HG02852 (cell line): ENCODE results near the gene HIPK2.

Experiments used
- ATAC-seq: cut with Tn5 transposase; IDR thresholded peaks from one replicate; pipeline ENCODE4 v1.9.1; 2021; ENCODE audit warnings: mild to moderate bottlenecking, moderate library complexity; ENCODE audit not compliant: unreplicated experiment

The HIPK2 gene

DNA sequence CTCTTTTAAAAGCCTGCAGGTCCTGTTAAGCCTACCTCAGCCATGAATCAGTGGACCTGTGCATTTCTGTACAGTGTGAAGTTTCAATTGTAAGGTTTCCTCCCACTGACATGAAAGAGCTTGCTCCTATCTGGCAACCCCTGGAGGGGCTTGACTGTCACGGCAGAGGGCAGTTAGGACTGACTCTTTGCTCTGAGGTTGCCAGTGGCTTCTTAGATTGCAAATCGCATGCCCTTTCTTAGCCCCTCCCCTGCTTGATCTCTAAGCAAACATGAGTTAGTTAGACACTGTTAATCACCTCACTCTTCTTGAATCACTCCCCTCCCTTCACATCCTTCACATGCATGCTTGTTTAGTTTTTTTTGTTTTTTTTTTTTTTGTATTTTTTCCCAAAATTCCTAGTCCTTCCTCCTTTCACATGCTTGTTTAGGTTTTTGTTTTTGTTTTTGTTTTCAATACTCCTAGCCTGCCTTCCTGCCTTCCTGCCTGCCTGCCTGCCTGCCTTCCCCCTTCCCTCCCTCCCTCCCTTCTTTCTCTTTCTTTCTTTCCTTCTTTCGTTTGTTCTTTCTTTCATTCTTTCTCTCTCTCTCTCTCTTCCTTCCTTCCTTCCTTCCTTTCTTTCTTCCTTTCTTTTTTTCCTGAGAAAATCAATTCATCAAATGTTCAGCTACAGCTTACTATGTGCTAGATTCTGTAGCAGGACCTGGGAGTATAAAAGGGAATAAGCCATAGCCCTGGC is 6.0 kb upstream of the HIPK2 start:
- no peak for ATAC-seq

DNA sequence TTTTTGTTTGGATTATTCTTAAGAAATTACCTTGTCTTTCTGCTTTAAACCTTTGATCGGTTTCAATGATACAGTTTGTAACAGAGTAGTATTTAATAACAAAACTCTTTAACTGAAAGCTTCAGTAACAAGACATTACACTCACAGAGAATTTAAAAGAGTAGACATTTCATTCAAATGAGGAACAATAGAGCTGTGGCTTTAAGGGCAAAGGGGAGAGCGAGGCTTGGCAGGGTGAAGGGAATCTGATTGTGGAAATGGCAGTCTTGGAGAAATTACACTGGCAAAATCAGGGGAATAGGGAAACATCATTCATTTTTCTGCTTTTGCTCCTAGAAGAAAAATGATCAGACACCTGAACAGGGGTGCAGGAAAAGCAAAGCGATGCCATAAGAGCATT is 5.1 kb upstream of the HIPK2 start:
- no peak for ATAC-seq

DNA sequence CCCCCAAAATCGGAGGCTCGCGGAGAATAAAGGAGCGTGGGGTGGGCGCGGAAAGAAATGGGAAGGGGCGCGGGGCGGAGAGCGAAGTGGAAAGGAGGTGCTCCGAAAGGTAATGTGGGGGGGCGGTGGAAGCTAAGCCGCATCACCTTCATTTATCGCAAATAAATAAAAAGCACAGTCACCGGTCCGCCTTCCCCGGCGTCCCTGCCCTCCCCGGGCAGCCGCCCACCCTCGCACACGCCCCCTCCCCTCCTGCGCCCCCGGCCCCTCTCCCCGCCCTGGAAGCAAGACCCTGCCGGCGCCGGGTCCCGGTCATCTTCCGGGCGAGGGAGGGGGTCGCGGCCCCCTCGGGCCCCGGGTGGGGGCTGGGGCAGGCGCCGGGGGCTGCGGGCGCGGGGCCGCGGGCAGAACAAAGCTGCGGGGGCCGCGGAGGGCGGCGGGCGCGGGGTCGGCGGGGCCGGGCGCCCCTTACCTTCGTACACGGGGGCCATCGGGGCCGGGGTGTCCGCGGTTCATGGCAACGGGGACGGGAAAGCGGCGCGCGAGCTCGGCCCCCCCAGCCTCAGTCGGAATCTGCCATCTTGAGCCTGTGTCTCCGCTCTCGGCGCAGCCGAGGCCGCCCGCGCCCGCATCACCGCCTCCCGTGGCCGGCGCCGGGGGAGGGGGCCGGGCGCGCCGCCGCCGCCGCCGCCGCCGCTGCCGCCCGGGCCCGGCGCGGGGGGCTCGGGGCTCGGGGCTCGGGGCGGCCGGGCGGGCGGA is 486 bp downstream of the HIPK2 start:
- peak; percentile 8 for ATAC-seq

DNA sequence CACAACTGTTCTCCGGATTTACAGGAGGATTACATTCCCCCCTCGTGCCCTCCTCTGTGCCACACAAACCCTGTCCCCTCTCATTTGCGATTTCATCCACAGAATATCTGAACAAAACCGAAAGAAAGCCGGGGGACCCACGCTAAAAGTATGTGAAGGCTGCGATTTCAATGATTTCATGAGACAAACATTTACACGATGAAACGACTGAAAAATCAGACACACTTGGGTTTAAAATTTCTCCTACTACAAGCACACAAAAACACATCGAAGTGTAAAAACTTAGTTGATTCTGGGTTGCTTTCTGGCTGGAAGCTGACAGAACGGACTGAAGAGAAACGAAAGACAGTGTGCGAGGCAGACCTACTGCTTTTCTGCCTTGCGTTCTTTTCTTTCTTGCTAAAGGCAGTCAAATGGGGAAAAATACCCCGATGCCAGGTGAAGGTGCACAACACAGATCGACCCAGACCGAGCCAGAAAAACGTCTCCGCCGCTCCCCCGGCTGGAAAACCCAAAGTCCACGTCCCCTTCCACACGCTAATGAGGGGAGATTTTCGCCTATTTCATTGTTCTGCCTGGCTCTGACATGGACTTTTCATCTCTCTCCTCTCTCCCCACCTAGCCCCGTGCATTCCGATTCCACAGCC is 1.2 kb downstream of the HIPK2 start:
- ATAC-seq = no peak

DNA sequence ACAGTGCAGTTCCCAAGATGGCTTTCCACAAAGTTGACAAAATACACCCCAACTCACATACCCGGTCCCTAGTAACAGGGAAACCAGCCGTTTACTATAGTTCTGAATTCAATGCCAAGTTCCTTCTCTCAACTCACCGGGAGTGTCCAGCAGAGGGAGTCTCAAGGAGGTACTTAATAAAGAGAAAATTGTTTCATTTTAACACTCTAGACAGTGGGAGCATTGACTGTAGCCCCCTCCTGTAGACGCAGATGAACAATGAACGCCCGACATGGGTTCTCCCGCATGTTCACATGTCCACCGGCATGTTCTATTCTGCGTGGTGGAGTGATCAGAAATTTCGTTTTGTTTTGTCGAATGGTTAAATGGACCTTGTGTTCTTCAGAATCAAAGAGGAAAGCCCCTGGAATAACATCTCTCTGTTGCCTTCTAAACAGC is 1.9 kb downstream of the HIPK2 start:
- no peak for ATAC-seq

DNA sequence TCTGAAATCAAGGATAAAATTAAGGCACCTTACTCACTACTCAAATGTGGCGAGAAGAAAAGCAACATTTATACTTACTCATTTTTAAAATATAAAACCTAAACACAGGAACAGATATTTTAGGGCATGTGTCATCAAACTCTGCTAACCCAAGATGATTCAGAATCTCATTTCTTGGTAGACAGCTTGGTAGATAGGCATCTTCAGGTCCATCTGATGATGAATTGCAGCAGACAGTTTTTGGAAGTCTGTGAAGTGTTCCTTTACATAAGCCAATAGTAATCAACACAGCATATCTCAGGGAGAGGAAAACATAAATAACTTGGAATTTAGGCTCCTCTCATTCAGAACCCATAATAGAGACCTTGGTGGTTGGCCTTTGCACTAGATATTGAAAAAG is 3.4 kb downstream of the HIPK2 start:
- ATAC-seq = no peak

DNA sequence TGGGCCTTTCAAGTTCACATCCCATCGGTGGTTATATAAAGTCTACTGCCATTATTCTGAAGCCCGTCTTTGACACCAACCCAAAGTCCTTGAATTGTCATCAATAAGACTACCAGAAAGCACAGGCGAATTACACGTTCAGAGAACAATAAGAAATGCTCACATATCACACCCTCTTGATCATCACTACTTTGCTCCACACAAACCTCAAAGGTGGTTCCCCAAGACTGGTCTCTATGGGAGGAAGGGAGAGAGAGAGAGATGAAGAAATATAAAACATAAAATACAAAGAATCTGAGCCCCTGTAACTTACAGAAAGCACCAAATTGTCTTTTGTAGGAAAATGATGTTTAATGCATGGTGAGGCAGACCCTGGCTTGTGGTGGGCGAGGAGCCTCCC is 4.4 kb downstream of the HIPK2 start:
- ATAC-seq = no peak

DNA sequence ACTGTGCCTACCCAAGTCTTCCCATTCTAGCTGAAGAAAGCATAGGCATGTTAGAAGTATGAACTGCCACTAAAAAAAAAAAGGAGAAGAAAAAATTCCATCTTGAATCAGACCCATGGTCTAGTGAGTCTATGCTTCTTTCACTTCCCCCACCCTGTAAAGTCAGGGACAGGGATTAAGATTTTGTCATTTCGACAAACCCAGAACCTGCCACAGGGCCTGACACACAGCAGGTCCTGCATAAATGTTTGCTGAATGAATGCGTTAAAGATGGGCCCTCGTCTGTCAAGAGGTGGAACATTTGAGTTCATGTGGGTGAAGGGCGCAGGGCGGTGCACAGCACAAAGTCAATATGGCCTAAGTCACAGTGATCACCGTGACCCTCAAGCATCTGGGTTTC is 4.9 kb downstream of the HIPK2 start:
- ATAC-seq = no peak

DNA sequence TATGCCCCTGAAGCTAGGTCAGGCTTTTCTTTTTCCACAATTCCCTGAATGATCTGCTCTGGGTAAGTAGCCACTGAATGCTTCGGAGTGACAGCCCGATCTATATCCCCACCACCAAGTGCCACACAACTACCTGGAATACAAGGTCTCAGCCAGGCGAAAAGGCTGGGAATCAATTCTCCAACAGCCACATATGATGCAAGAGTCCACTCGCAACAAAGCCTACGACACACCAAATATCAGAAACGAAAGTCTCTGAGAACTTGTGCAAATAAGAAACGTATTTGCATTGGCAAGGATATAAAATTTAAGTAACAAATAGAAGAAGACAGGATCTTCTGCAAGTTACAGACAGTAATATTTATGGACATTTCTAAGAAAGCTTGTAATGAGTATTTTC is 5.7 kb downstream of the HIPK2 start:
- ATAC-seq = no peak

DNA sequence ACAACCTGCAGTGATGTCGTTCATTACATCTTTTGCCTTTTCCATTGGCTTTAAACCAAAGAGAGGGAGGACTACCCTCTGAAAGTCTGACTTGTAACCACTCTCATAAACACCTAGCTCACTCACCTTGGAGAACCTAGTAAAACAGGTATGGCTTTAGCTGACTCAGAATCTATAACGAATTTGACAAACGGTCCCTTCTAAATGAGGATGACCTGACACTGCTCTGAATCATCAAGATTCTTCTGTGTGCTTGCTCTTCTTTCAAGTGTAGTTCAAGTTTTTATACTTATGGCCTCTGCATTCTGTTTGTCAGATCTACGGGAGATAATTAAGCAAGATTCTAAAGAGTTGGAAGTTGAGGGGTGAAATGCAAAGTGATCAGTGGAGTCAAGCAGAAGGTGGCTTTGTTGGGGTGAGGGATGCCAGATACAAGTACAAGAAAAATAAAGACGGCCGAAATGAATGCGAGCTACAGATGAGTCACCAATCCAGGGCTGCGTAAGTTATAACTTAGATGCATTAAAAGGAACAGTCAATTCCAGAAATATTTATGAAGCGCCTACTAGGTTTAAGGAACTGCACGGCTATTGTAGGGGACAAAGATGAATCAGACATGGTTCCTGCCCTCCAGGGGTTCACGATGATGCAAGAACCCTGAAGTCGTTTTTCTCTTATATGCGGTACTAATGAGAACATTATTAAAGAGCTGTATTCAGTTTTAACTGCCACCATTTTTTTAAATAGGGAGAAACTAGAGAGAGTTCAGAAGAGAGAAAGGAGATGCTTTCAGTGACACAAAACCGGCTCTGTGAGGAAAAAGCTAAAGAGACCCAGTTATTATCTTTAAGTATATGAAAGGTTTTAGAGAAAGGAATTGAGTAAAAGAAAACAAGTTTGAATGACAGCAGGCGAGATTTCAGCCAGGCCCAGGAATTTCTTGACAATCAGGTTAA is 6.5 kb downstream of the HIPK2 start:
- ATAC-seq = no peak

DNA sequence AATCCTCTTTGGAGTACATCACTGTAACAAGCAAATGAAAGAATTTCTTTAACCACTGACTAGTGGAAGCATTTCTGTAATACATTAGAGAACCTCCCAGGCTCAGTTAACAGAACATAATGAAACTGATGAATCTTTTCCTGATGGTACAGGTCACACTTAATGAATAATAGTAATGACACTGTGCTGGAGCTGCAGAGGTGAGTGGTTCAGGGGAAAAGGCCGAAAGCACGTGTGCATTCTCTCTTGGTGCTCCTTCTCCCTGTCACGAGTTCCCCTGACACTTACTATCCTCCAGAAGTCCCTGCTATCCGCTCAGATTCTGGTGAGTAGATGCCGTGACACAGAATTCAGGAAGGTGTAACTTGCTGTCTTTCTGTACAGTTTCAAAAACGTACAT is 8.0 kb downstream of the HIPK2 start:
- ATAC-seq = no peak

DNA sequence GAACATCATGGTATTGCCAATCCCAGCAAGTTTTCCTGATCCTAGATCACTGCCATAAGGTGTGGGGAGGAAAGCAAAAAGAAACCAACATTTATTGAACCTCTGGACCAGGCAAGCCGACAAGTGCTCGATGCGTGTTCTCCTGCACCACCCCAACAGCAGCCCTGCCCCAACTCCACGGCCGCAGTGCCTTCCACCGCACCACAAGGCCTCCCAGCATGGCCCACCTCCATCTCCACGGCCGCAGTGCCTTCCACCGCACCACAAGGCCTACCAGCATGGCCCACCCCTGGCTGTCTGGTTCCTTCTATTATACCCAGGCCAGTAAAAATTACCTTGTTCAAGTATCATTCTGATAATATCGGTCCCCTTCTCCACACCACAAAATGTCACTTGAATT is 8.7 kb downstream of the HIPK2 start:
- no peak for ATAC-seq

DNA sequence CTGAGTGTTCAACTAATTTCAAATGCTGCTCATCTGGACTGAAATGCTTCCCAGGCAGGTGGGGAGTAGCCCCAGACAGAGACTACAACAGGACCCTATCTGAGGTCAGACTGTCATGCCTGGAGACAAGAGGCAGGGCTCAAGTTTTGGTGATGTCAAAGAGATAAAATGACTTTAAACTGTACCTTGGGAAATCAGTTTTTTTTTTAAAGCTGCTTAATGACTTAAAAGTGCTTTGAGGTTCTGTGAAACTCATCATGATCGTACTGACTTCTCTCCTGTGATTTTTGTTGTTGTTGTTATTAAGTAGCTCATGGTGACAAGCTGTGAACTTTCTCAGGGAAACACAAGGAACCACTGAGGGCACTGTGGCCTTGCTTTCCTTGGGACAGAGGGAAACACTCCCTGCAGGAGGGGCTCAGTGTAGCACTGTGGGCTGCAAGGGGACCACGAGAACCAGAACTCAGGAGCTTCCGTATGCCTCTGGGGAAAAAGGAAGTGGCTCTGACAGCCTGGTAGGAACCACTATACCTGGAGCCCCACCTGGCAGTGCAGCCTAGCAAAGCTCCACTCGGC is 9.5 kb downstream of the HIPK2 start:
- ATAC-seq = no peak

DNA sequence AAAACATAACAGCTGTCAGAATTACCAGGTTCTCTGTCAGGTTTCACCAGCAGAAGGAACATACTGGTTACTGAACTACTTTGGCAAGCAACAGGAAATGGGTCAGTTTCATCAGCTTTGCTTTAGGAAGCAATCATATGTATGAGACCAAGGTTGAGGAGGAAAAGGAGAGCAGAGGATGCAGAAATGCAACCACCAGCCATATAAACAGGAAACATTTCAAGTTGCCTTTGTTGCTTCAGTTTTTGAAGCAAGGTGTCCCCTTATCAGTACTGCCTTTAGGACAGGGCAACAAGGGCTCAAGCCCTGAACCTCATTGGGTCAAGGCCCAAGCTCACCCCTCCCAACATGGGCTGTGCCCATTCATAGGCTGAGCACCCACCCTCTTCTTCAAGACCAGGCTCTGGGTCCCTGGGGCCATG is 10.2 kb downstream of the HIPK2 start:
- ATAC-seq = peak; percentile 81

DNA sequence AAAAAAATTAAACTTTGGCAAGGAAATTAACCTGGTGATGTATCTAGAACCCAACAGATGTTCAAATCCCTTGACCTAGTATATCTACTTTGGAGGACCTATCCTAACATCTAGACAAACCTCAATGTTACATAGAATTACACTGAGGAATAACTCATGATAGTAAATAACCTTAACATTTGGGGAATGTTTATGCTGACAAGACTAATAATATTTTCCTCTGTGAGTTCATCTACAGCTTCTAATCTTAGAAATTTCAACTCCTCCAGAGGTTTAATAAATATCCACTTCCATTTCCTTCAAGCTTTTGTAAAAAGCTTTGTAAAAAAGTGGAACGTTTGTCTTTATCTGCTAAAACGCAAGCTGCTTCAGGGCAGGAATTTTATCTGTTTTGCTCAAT is 12.7 kb downstream of the HIPK2 start:
- ATAC-seq = no peak

DNA sequence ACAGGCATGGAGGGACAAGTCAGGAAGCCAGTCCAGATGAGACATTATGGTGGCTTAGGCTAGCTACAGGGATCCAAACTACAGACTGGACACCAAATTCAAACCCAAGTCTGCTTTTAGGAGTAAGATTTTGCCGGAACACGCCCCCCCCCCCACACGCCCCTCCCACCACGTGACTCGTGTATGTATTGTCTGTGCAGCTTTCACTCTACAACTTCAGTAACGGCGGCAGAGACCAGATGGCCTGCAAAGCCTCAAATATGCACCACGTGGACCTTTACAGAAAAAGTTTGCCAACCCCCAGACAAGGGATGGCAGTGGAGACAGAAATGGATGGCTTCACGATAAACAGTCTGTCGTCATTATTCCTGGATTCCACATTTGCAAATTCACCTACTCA is 14.5 kb downstream of the HIPK2 start:
- no peak for ATAC-seq

DNA sequence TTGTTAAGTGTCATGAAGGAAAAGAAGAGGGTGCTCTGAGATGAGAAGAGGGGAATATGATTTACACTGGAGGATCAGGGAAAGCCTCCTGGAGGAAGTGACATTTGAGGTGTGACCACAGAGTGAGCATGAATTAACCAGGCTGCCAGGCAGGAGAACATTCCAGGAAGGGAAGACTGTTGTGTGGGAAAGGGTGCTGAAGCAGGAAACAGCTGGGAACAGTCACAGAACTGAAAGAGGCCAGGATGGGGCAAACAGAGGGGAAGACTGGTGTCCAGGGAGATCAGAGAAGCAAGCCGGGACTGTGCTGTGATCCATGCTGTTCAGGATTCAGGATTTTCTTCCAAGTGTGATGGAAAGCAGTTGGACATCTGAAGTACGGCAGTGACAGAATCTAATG is 14.9 kb downstream of the HIPK2 start:
- ATAC-seq = no peak

DNA sequence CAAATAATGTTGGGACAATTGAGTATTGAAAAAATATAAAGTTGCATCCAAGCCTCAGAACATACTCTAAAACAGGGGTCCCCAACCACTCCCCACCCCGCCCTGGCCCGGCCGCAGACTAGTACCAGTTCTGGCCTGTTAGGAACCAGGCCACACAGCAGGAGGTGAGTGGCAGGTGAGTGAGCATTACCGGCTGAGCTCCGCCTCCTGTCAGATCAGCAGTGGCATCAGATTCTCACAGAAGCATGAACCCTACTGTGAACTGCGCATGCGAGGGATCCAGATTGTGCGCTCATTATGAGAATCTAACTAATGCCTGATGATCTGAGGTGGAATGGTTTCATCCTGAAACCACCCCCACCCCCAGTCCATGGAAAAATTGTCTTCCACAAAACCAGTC is 19.4 kb downstream of the HIPK2 start:
- ATAC-seq = no peak

DNA sequence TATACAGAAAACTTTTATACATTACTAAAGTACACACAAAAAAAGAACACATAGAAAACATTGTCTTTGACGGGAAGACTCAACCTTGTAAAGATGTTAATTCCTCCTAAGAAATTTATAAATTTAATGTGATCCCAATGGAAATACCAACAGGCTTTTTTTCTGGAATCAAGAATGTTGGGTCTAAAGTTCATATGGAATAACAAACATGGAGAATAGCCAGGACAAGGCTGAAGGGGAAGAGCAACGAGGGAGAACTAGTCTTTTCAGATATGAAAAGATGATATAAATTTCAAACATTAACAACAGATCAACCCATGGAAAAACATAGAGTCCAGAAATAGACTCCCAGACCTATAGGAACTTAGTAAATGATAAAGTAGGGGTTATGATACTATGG is 19.8 kb downstream of the HIPK2 start:
- ATAC-seq = no peak

DNA sequence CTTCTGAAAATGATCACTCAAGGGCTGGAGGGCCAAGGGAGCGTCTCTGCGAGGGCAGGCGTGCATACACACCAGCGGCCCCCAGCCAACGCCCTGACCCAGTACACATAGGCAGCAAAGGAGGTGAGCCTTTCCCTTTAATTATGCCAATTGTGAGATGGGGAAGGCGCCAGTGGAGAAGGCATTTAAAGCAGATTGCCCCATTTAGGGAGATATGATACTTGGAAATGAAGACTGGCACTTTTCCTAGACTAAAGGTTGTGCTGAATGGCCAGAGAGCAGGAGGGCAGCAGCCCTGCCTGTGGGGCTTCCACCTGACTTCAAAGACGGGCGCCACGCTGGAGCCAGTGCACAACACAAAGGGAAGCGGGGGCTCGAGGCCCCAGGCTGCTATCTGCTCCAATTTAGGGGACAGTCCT is 24.1 kb downstream of the HIPK2 start:
- ATAC-seq = no peak
